ENCODE results near the gene NT5DC1.

- no peak for TF ChIP-seq CTCF (IDR thresholded peaks at IDR 0.05 in 4 of 5, conservative IDR thresholded peaks at IDR 0.05 in 1 of 5)
- no peak for TF ChIP-seq POLR2A (IDR thresholded peaks at IDR 0.05)
Measured at GRCh38 chr6:116157391-116157790, 56.7 kb downstream of the NT5DC1 start.
